NCI-H1694 treated with DMSO at 0.1 percent for 48 hours (cell line): ENCODE data around the gene HEATR1.
"Not testable (repeated sequence)": the region's sequence is repeated elsewhere in the genome, so short reads cannot be mapped to it uniquely, and the experiment has no call there.

ENCODE experiments used
- DNase-seq: peaks from one replicate; lab custom pipeline; 2025; lab: John Stamatoyannopoulos, UW

Gene HEATR1, protein sequence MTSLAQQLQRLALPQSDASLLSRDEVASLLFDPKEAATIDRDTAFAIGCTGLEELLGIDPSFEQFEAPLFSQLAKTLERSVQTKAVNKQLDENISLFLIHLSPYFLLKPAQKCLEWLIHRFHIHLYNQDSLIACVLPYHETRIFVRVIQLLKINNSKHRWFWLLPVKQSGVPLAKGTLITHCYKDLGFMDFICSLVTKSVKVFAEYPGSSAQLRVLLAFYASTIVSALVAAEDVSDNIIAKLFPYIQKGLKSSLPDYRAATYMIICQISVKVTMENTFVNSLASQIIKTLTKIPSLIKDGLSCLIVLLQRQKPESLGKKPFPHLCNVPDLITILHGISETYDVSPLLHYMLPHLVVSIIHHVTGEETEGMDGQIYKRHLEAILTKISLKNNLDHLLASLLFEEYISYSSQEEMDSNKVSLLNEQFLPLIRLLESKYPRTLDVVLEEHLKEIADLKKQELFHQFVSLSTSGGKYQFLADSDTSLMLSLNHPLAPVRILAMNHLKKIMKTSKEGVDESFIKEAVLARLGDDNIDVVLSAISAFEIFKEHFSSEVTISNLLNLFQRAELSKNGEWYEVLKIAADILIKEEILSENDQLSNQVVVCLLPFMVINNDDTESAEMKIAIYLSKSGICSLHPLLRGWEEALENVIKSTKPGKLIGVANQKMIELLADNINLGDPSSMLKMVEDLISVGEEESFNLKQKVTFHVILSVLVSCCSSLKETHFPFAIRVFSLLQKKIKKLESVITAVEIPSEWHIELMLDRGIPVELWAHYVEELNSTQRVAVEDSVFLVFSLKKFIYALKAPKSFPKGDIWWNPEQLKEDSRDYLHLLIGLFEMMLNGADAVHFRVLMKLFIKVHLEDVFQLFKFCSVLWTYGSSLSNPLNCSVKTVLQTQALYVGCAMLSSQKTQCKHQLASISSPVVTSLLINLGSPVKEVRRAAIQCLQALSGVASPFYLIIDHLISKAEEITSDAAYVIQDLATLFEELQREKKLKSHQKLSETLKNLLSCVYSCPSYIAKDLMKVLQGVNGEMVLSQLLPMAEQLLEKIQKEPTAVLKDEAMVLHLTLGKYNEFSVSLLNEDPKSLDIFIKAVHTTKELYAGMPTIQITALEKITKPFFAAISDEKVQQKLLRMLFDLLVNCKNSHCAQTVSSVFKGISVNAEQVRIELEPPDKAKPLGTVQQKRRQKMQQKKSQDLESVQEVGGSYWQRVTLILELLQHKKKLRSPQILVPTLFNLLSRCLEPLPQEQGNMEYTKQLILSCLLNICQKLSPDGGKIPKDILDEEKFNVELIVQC (N-terminal part only)

GRCh38 chr1:236603991-236604904 is at the start of gene HEATR1:
TSS of gene HEATR1 (minus strand) at chr1:236604516. CDS start at chr1:236604095, 421 bp downstream.
- DNase-seq = peak; percentile 91

GRCh38 chr1:236645016-236645680 is 40.8 kb upstream of the HEATR1 start:
- DNase-seq = no peak

DNA sequence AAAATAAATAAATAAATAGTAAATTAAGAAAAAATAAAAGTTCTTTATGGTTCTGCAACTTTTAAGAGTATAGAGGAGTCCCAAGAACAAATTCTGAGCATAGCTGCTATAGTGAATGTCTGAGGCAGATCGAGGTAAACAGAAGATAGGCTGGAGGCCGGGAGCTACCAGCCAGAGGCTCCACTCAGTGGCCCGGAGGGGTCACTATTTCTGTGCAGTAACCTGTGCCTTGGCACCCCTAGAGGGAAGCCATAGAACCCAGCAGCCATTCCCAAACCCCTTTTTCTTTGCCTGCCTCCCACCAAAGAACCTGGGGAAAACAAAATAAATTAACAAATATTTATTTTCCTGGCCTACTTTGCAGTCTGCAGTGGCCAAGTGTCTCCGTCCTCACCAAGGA is 38.4 kb upstream of the HEATR1 start:
- no peak for DNase-seq

- no peak for DNase-seq
Measured at GRCh38 chr1:236639686-236640085, 35.4 kb upstream of the HEATR1 start.

DNA sequence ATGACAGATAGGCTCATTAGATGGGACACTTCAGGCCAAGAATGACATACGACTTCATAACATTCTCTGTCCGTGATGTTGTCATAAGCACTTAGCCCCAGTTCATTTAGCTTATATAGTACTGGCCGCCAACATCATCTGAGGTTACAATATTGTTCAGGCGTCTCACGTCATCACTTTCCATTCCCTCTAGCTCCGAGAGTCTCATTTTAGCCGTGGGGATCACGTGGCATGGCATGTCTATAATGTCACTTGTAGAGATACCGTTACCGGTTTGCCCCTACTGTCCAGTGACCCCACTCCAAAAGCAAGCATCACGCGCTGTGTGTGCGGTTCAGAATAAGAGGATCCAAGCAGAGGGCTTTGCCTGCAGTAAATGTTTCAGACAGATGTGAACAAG is 34.6 kb upstream of the HEATR1 start:
- no peak for DNase-seq

GRCh38 chr1:236636017-236636416 is 31.7 kb upstream of the HEATR1 start:
- DNase-seq = no peak

DNA sequence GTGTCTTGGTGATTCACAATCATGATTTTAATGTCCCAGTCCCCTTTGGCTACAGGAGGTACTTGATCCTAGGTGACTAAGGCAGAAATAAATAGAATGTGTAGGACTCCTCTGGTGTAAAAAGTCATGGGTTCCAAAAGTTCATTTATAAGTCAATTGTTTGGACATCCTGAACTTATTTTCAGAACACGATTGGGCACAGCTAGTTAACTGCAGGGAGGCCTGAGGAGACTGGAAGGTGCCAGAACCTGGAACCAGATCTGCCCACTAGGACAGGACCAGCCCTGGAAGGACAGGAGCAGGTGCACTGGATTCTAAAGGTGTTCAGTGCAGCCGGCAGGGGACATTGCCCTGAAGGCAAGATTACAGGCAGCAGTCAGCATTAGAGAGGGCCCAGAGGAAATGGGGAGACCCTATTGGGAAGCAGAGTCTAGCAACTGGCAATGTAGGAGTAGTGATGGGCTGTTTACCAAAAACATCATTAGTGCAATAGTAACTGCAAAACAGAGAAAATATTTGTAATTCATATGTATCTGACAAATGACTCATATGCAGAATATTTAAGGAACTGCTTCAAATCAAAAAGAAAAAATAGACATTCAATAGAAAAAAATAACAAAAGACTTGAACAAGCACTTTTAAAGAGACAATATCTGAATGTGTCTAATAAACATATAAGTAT is 23.6 kb upstream of the HEATR1 start:
- DNase-seq = no peak

DNA sequence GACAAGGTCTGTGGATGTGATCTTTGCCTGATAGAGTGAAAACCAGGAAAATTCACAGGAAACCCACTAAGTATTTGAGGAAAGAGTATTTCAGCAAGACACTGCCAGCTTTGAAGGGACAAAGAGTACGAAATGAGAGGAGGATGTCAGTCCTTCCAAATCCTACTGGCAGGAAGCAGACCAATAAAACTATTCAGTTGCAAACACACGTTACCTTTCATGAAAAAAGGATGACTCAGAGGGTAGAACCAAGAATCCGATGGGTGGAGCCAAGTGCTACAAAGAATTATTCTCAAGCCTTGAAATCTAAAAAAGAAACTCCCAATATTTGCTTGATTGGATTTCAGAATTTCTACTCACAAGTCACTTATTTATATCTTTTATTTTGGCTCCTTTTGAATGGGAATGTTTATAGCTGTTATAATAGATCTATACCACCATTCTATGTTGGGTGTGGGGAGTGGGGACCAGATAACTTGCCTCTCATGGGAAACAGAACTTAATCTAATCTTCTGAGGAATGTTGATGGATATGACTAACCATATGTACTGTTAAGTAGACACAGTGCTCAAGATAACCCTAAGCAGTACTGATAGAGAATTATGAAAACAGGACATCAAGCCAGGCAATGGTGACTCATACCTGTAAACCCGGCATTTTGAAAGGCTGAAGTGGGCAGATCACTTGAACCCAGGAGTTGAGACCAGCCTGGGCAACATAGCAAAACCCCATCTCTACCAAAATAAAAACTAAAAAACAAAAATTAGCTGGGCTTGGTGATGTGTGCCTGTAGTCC is 19.3 kb upstream of the HEATR1 start:
- DNase-seq = no peak

- no peak for DNase-seq
Measured at GRCh38 chr1:236622407-236622806, 18.1 kb upstream of the HEATR1 start.

GRCh38 chr1:236619398-236619797 is 15.1 kb upstream of the HEATR1 start:
- DNase-seq = no peak

DNA sequence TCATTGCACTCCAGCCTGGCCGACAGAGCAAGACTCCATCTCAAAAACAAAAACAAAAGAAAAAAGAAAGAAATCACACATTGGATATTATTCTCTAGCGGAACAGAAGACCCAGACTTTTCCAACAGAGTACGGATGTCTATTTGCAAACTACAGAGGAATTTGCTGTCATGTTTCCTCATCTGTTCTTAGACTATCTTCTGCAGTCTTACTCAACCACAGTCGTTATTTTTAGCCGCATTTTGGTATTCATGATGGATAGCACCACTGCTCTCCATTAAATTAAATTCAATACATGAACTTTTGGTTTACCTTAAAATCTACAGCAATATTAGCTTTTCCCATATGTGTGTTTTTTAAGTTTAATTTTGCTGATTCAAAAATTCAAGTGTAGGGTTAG is 14.2 kb upstream of the HEATR1 start:
- DNase-seq = no peak

DNA sequence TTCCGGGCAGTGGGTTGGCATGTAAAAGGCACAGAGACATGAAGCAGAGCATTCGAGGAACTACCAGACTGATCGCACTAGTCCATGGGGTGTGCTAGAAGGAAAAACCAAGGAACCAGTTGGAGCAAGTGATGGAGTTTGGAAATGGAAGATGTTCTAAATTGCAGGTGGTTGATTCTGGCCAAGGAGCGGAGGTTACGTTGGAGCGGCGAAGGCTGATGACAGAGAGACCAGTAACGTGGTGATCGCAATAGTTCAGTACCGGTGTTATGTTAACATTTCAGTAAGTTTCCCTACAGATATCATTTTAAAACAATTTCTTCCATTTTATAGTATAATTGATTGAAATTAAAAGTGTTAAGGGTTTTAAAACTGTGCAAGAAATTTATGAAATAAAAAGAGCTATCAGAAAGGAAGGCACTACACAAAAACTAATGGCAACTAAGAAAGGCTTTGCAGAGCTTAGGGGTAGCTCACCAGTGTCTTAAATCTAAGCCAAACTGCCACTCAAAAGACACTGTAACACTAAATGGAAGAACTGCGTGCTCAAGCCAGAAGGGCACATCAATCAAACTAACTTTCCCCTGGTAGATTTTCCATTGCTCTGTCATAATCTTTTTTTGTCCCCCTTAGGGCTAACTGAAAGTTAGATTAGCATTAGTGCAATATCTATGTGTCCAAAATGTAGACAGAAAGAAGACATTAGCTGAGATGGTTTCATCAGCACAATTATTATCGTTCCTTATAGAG is 11.3 kb upstream of the HEATR1 start:
- no peak for DNase-seq

DNA sequence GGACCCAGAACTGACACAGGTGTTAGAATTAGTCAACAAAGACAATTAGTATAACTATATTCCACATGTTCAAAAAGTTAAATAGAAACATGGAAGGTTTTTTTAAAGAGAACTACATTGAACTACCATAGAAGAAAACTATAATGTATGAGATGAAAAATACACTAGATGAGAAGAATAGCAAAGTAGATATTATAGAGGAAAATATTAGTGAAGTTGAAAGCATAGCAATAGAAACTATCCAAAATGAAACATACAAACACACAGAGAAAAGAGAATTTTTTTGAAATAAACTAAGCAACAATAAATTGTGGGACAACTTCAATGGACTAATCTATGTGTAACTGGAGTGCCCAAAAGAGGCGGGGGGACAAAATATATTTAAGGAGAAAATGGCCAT is 8.0 kb upstream of the HEATR1 start:
- no peak for DNase-seq

GRCh38 chr1:236608930-236609726 is 4.8 kb upstream of the HEATR1 start:
- peak; percentile 68 for DNase-seq

- DNase-seq = not testable (repeated sequence)
Measured at GRCh38 chr1:236607597-236607996, 3.3 kb upstream of the HEATR1 start.

DNA sequence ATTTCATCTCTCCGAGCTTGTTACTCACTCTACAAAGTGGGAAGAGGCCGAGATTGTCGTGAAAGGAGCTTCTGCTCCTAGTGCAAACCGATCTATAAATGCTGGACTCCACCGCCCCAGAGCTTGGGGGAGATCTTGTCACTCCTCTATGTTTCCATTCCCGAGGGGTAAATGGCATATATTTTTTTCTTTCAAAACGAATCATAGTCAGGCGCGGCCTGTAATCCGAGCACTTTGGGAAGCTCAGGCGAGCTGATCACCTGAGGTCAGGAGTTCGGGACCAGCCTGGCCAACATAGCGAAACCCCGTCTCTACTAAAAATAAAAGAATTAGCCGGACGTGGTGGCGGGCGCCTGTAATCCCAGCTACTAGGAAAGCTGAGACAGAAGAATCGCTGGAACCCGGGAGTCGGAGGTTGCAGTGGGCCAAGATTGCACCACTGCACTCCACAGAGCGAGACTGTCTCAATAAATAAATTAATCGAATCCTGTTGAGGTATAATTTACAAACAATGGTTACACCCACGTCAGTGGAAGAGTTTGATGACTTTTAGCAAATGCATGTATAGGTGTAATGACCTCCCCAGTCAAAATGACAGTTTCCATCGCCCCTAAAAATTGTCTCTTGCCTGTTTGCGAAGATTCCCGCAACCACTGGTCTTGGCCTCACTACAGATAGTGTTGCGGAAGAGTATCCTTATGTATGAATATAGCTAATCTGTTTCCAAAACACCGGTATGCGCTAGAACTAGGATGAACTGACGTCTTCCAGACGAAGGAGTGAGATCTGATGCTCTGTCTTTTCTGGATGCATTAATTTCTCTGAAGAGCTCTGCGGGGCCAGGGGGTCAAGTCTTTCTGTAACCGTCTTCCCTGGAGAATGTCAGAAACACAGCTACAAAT is 840 bp upstream of the HEATR1 start:
- DNase-seq = no peak
